MV-4-11 (cell line): ENCODE measurements around the gene CPT1B.
"Not testable (repeated sequence)": the region's sequence is repeated elsewhere in the genome, so short reads cannot be mapped to it uniquely, and the experiment has no call there.

ENCODE experiments used
- DNase-seq: peaks from one replicate; lab custom pipeline; 2025; lab: John Stamatoyannopoulos, UW

Gene CPT1B

DNA sequence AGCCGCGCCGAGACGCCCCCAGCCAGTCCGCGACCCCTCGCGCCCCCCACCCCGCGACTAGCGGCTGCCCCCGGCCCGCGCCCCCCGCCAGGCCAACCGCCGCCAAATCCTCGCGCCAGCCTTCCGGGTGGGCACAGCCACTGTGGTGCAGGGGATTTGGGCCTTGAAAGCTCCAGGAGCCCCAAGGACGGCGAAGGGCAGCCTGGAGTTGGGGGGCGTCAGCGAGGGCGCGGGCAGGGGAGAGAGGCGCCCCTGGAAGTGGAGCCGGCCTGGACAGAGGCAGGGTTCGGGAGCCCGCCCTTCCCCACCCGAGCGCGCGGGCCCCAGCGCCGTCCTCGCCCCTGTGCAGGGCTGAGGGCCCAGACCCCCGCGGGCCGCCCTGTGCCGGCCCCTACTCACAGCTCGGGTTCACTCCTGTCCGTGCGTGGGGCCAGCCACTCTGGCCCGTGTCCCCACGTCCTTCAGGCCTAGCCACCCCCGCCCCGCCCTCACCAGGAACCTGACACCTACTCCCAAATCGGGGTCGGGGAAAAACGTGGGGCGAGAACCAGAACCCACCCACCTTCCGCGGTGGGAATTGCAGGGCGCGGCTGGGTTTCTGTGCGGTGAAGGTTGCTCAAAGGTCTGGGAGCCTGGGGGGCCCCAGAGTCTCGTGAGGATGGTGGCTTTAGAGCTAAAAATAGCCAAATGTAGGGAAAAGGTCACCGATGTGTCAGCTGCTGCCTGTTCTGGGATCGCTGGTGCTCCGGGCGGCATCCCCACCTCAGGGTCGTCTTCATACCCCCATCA is at the start of gene CPT1B:
TSS of gene CPT1B (minus strand) at position 441 of the 789 bp plus-strand sequence. CDS start 512 bp downstream, outside the sequence.
- no peak for DNase-seq

DNA sequence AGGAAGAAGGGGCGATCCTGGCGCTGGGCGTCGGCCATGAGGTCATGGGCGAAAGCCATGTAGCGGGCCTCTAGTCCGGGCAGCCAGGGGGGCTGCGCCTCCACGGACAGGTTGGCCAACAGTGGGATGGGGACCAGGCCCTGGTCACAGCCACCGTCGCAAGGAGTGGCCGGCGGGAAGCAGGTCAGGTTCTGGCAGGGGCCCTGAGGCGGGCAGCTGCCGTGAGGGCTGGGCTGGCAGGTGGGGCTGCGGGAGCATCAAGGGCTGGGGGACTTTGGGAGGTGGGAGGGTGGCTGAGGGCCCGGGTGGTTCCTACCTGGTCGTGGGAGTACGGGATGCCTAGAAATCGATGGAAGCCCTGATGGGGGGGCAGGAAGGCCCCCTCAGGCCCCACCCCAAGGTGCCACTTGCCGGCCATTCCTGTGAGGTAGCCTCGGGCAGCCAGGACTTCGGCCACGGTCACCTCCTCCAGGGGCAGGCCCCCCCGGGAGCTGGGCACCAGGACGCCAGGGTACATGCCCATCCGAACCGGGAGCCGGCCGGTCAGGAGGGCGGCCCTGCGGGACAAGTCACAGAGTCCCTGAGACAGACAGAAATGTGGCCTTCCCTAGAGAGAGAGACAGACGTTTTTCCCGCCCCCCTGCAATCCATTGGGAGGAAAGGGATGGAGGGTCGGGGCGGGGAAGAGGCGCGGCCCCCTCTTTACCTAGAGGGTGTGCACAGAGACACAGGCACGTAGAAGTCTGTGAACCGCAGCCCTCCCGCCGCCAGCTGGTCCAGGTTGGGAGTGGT is 48.8 kb upstream of the CPT1B start:
- DNase-seq = no peak

DNA sequence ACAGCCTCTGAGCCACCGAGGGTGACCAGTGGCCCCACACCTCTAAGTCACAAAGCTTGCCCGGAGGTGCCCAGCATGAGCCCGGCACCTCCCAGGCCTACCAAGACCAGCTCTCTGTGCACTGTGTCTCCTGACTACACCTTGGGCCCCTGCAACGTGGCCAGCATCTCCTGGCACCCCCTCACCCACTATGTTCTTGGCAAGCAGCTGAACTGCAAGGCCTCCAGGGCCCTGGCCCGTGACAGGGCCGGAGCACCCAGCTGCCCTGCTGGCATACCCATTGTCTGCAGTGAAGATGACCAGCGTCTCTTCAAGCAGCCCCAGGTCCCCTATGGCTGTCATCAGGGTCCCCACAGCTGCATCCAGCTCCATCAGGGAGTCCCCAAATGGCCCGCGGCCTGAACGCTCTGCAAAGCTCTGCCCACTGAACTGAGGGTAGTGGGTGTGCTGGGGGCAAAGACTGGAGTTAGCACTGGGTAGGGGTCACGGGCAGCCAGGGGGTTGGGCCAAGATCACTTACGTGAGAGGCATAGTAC is 48.2 kb upstream of the CPT1B start:
- DNase-seq = no peak

DNA sequence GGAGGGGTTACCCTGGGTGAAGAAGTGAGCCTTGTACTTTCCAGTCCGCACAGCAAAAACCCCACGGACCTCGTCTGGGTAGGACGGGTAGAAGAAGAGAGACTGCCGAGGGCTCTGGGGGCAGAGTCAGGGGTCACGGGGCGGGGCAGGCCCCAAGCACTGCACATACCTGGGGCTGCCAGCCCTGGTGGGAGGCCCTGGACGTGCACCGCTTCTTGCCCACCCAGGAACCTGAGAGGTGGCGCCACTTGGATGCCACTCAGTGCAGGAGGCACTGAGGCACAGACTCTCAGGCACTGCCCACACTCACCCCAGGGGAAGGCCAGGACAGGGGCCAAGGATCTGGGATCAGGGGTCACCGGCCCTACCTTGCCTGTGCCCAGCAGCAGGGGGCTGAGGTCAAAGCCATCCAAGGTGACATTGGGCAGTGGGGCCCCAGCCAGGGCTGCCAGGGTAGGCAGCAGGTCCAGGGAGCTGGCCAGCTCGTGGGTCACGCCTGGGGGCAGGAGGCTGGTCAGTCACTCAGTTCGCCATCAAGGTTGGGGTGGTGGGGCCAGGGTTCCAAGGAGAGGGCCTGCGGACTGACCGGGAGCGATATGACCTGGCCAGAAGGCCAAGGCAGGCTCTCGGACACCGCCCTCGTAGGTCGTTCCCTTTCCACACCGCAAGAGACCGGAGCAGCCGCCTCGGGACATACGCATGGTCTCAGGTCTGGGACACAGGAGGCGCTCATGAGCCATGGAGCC is 47.5 kb upstream of the CPT1B start:
- DNase-seq = no peak

DNA sequence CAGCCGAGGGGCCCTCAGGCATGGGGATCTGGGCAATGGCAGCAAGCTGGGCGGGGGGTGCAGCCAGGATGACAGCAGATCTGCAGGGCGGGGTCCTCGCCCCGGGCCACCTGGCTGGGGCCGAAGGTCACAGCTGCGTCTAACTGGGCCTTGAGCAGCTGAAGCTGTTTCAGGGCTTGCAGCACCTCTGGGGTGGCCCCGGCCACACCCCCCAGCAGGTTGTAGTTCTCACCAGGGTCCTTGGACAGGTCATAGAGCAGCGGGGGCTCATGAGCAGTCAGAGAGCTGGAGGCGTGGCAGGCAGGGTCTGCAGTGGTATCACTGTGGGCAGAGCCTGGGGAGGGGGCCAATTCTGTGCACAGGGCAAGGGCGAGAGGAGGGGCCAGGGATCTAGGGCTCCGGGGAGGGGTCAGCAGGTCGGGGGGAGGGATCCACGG is 46.9 kb upstream of the CPT1B start:
- no peak for DNase-seq

DNA sequence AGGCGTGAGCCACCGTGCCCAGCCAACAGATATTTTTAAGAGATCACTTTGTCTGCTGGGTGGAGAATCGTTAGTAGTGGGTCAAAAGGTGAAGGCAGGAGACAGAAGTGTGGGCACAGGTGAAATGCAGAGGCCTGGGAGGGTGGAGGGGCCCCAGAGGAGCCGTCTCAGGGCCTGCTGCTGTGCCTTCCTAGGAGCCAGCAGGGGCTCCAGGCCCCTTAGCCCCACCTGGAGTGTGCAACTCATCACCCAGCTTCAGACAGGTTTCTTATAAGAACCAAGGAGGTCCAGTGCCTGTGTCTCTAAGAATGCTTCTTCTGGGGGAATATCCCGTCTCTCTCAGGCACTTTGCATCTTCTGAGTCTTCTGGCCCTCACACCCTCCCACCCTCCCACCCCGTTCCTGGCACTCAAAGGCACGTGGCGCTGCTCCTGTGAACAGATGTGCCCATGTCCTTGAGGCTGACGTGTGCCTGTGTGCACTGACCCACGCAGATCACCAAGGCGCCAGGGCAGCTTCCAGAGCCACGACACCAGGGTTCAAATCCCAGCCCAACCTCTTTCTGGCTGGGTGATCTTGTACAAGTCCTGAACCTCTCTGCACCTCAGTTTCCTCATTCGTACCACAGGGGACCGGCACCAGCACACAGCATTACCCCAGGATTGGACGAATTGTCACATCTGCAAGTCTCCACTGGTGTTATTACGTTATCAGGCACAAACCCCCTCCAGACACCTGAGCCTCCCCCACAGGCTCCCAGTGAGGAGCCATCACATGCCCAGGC is 46.3 kb upstream of the CPT1B start:
- no peak for DNase-seq

DNA sequence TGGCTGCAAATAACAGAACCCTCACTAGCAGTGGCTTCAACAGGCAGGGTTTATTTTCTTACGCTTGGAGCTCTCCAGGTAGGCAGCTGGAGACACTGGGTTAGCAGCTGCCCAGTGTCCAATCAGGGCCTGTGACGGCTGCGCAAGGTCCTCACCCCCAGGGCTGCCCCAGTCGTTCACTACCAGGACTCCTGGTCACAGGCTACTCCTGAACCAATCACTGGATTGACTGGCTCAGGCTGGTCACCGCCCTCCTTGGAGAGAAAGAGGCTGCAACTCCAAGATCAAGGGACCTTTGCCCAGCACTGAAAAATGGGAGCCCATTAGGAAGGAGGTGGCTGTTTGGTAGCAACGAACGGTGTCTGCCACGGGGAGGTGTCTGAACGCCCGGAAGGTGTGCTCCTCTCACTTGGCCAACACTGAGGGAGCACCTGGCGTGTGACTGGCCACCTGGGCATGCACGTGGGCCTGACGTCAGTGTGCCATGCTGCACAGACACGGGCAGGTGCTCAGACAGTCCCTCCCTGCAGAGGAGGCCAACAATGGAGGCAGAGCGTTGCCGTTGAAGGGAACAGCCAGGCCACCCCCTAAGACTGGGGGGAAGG is 44.6 kb upstream of the CPT1B start:
- no peak for DNase-seq

DNA sequence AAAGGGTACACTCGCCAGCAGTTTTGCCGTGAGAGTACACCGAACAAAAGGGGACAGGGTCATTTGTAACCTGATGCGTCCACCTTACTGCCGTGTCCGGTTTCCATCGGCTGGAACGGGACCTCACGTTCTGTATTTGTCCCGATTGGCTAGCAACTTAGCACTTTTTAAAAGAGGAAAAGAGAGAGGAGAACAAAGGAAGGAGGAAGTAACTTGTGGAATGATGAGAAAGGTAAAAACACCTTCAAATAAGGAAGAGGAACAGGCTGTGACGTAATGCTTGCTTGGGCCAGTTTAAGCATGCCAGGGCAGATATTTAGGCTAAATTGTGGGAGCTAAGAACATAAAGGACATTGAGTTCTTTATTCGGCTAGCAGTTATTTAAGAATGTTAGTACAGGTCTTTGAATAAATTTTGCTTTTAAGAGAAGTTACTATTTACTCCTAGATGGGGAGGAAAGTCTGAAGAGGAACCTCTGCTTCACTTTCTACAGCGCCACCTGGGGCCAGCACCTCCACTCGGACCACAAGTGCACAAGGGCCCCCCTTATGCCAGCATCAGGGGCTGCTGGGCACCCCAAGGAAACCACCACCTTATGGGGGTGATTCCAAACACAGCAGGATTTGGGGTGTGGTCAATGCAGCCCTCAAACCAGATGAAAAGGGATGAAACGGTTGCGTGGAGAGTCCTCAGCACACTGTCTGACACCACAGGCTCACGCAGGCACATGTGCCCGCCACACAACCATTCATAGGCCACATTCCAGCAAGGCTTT is 43.9 kb upstream of the CPT1B start:
- peak; percentile 47 for DNase-seq

DNA sequence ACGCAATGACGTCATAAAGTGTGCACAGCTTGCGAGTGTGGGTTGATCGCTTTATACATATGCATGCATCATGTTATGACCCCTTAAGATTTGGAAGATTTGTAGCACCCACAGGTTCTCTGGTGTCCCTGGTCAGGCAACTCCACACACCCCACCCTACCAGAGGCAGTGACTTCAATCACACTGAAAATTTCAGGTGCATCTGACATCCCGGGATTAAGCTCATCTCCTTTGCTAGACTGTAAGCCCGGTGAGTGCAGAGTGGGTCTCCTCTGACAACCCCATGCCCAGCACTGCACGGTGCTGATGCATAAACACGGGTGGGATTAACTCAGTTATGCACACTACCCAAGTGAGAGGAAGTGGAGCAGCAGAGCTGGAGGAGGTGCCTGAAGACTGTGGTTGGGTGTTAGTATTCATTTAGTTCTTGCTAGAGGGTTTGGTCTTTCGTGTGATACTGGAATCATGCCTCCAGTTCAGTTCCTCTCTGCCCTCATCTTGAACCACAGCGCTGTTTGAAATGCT is 43.2 kb upstream of the CPT1B start:
- peak; percentile 87 for DNase-seq

DNA sequence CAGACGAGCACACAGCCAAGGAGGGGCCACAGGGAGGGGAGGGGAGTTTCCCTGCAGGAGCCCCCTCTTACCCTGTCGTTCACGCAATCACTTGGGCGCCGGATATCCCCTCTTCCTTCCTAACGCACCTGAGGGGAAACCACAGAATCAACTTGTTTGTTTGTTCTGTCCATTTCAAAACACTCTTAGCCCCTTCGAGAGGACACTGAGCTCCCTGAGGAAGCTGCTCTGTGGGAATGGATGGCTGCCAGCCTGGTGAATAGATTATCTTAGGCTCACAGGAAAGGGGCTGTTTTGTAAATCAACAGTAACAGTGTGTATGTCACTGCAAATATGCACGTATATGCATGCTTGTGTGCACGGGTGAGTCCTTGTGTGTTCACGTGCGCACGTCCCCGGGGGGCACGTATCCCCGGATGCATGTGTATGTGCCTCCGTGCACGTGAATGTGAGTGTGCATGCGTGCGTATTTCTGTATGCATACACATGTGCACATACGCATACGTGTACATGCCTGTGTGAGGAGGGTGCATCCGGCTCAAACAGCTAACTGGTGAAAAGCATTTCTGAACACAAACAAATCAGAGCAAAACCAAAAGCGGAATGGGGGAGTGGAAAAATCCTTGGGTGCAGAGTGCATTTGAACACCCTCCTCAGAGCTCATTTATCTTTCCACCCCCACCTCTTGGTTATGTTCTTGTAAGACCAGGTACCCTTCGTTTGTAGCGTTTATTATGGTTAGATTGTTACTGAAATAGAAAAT is 42.5 kb upstream of the CPT1B start:
- peak; percentile 31 for DNase-seq

DNA sequence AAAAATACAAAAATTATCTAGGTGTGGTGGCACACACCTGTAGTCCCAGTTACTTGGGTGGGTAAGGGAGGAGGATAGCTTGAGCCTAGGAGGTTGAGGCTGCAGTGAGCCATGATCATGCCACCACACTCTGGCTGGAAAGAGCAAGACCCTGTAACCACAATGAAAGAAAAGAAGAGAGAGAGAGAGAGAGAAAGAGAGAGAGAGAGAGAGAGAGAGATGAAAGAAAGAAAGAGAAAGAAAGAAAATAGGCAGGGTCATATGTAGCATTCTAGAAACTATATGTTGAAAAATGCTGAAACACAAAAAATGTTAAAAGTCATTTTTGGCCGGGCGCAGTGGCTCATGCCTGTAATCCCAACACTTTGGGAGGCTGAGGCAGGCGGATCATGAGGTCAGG is 36.1 kb upstream of the CPT1B start:
- not testable (repeated sequence) for DNase-seq

DNA sequence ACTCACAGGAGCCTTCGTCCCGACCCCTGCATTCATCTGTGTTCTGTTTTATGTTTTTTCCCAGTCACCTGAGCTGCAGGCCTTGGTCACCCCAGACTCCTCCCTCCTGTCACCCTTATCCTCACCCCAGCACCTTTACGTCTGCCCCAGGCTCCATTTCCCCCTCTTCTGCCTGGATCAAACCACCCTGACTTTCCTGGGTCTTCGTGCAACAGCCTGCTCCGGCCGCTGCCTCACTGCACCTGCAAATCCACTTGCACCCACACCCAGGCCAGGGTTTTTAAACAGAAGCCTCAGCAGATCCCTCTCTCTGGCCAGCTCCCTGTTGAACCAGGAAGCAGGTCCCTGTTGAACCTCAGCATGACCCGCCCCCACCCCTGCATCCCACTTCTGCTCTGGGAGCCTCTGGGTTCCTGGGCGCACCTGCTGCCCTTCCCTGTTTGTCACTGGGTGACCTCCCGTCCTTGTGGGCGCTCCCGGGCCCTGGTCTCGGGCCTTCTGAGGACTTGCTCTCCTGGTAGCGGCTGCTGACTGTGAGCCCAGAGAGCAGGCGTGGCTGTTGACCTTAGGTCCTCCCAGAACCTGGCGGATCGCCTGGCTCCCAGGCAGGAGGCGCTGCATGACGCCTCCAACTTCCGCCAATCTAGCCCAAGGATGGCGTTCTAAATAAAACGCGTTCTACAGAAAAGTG is 35.2 kb upstream of the CPT1B start:
- DNase-seq = no peak

DNA sequence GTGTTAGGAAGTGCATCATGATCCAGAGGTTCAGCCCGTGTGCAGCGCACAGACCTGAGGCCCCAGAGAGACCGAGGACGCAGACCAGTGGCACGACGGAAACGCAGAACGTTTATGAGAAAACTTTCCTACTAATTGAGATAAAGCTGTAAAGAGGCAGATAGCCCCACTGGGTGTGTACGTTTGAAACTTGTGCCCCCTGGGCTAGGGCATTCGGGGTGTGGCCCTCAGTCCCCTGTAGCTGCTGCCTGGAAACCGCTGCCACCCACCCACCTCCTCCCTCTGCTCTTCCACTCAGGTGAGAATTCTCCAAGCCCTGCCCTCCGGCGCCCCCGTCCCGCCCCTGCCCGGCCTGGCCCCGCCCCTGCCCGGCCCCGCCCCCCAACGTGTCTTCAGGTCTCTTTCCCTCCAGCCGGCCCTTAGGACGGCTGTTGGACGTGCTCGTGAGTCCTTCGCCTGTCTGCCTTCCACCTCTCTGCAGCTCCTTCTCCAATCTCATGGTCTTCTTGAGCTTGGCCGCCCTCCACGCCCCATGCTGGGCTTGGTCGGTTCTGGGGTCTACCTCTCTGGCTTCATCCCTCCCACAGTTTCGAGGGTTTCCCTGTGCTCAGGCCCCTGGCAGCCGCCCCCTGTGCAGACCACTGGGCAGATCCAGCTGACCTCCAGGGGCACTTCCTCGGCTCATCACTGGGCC is 34.4 kb upstream of the CPT1B start:
- DNase-seq = no peak

DNA sequence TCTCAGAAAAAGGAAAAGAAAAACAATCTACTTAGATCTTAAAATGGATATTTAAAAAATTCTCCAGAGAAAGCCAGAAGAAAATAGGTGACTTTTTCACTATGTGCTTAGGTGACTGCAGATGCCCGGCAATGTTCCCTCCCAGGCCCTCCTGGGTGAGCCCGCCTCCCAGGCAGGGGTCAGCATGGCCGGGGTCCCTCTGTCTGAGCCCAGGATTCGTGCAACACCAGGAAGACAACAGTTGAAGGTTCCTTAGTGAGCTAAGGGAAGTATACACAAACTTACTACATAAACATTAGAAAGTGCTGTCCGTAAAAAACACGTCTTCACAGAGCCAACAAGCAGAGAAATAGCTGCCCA is 33.9 kb upstream of the CPT1B start:
- DNase-seq = no peak

DNA sequence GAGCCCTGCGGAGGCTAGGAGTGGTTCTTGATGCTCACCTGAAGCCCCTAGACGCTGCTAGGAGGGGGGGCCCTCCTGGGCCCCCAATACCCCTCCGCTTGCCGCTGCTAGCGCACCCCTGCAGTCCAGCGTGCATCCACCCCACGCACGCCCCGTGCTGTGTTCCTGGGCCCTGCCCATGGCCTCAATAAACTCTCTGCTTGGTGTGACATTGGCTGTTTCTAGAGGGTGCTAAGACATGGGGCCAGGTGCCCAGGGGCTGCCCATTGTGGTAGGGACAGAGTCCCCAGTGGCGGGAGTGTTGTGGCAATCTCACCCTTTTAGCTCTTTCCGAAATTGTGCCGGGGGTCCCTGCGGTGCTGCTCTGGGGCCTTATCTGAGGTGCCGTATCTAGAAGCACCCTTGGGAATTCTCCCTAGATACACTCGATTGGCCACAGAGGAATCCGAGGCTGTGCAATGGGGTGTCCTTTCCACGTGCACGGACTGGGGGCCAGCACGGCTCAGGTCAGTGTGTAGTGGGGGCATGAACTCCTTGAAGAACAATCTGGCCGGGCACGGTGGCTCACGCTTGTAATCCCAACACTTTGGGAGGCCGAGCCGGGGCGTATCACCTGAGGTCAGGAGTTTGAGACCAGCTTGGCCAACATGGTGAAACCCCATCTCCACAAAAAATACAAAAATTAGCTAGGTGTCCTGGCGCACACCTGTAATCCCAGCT is 33.3 kb upstream of the CPT1B start:
- DNase-seq = no peak

DNA sequence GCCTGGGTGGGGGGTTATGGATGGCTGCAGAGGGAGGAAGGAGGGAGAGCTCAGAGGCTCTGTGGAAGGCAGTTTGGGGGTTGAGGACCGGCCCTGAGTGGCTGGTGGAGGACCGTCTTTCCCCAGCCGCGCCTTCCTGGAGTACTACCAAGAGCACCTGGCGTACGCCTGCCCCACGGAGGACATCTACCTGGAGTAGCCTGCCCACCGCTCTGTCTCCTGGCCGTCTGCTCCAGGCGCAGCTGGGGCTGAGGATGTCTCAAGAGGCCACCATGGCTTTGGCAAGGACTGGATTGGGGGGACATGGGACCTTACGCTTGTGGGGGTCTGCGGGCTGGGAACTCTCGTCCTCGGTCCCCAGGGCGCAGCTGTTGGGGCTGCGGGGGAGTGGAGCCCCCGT is 32.4 kb upstream of the CPT1B start:
- no peak for DNase-seq

DNA sequence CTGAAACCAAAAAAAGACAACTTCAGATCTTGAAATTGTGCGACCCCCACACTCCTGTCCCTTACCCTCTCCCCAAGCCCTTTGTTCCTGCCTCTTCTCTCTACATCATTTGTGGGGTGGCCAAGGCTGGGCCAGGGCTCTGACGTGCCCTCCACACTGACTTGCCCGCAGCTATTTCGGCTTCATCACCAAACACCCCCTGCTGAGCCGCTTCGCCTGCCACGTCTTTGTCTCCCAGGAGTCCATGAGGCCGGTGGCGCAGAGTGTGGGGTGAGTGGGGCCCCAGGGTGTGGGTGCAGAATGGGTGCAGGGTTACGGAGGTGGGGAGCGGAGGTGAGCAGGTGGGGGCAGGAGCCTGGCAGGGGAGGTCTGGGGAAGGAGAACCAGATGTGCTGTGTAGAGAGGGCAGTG is 31.8 kb upstream of the CPT1B start:
- DNase-seq = no peak
